A549 (cell line): ENCODE data around the gene RFC1.

Experiments used
- CEBPB ChIP-seq, 2 experiments: fragments of >200 bp in 1 of 2; sonication (Bioruptor Twin) in 1 of 2; formaldehyde crosslinking in 1 of 2; IDR thresholded peaks; 2 replicates each; pipeline ENCODE4 v1.6.1; 2012 to 2016
- EP300 ChIP-seq, 2 experiments: fragments of >200 bp; sonication (Bioruptor Twin); formaldehyde crosslinking; IDR thresholded peaks; 2 replicates in 1 of 2; 3 replicates in 1 of 2; pipeline ENCODE4 v1.6.1; 2016 to 2017
- POLR2AphosphoS2 ChIP-seq: conservative IDR thresholded peaks from 2 replicates; pipeline ENCODE4 v1.6.1; 2012; ENCODE audit warnings: low read length, improper control_type of control experiment, inconsistent platforms
- TF ChIP-seq, protein P1 (sequence below): fragments of >200 bp; sonication (Bioruptor Twin); formaldehyde crosslinking; IDR thresholded peaks from 3 replicates; pipeline ENCODE4 v1.5.1; 2016
- TF ChIP-seq, protein P2 (sequence below): IDR thresholded peaks from 2 replicates; pipeline ENCODE4 v1.6.1; 2012
- TF ChIP-seq, protein P3 (sequence below): fragments of 150-350 bp; IDR thresholded peaks from 2 replicates; pipeline ENCODE4 v1.6.1; 2014; ENCODE audit warnings: low read depth, mild to moderate bottlenecking, low read length

DNA sequence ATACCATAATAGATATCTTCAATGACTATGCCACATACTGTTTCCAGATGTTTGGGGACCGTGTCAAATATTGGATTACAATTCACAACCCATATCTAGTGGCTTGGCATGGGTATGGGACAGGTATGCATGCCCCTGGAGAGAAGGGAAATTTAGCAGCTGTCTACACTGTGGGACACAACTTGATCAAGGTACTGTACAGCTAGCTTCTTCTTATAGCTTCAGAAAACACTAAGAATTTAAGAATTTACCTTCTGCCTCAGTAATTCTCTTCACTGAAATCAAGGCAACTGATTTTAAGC is 41.4 kb upstream of the RFC1 start:
- no peak for TF ChIP-seq EP300 (IDR thresholded peaks at IDR 0.05)
- TF ChIP-seq, protein P1, sequence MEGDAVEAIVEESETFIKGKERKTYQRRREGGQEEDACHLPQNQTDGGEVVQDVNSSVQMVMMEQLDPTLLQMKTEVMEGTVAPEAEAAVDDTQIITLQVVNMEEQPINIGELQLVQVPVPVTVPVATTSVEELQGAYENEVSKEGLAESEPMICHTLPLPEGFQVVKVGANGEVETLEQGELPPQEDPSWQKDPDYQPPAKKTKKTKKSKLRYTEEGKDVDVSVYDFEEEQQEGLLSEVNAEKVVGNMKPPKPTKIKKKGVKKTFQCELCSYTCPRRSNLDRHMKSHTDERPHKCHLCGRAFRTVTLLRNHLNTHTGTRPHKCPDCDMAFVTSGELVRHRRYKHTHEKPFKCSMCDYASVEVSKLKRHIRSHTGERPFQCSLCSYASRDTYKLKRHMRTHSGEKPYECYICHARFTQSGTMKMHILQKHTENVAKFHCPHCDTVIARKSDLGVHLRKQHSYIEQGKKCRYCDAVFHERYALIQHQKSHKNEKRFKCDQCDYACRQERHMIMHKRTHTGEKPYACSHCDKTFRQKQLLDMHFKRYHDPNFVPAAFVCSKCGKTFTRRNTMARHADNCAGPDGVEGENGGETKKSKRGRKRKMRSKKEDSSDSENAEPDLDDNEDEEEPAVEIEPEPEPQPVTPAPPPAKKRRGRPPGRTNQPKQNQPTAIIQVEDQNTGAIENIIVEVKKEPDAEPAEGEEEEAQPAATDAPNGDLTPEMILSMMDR: no peak
- TF ChIP-seq, protein P2, sequence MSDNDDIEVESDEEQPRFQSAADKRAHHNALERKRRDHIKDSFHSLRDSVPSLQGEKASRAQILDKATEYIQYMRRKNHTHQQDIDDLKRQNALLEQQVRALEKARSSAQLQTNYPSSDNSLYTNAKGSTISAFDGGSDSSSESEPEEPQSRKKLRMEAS: no peak
- TF ChIP-seq POLR2AphosphoS2: no peak
- no peak for TF ChIP-seq CEBPB (IDR thresholded peaks at IDR 0.05)
- TF ChIP-seq, protein P3, sequence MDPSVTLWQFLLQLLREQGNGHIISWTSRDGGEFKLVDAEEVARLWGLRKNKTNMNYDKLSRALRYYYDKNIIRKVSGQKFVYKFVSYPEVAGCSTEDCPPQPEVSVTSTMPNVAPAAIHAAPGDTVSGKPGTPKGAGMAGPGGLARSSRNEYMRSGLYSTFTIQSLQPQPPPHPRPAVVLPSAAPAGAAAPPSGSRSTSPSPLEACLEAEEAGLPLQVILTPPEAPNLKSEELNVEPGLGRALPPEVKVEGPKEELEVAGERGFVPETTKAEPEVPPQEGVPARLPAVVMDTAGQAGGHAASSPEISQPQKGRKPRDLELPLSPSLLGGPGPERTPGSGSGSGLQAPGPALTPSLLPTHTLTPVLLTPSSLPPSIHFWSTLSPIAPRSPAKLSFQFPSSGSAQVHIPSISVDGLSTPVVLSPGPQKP: no peak
